Measurements from ENCODE around the gene UBR1. TPM values are rescaled to one million over a fixed set of nuclear protein-coding genes. Genes with fewer than 3 reads are reported as not detected.

UBR1 gene
- polyA plus RNA-seq, 1 experiment = 6.5 TPM

DNA sequence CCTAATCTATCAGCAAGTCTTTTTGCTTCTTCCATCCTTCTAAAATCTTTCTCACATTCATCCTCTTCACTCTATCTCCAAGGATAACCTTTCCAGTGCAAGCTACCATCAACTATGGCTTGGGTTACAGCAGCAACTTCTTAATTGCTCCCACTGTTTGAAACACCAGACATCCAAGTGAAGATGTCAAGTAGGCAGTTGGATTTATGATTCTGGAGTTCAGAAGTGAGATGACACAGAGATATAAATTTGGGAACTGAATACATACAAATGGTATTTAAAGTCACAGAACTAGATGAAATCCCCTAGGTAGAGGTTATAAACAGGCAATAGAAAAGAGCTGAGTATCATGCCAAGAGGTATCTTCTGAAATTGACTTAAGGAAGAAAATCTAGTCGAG, 3.7 kb downstream of the UBR1 start:
- no peaks in the 10 kb centered on the region for H3K27me3 ChIP-seq (ENCODE audit: control insufficient read depth, insufficient read depth, low read length)
- TF ChIP-seq, protein P1, sequence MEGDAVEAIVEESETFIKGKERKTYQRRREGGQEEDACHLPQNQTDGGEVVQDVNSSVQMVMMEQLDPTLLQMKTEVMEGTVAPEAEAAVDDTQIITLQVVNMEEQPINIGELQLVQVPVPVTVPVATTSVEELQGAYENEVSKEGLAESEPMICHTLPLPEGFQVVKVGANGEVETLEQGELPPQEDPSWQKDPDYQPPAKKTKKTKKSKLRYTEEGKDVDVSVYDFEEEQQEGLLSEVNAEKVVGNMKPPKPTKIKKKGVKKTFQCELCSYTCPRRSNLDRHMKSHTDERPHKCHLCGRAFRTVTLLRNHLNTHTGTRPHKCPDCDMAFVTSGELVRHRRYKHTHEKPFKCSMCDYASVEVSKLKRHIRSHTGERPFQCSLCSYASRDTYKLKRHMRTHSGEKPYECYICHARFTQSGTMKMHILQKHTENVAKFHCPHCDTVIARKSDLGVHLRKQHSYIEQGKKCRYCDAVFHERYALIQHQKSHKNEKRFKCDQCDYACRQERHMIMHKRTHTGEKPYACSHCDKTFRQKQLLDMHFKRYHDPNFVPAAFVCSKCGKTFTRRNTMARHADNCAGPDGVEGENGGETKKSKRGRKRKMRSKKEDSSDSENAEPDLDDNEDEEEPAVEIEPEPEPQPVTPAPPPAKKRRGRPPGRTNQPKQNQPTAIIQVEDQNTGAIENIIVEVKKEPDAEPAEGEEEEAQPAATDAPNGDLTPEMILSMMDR (IDR thresholded peaks at IDR 0.05; ENCODE audit: insufficient read depth, low read depth, low read length) = no peak
- DNase-seq (ENCODE audit: low read depth) = no peak
- H3K4me3 ChIP-seq (ENCODE audit: low read depth, low read length) = no peak overlapping the region
- CTCF ChIA-PET = no interaction called here
- POLR2A ChIA-PET = no interaction called here
- peaks cover 1% of the 10 kb centered on the region; the same call in 1 of the 2 replicates for H3K36me3 ChIP-seq (ENCODE audit: control insufficient read depth, insufficient read depth, low read length)

DNA sequence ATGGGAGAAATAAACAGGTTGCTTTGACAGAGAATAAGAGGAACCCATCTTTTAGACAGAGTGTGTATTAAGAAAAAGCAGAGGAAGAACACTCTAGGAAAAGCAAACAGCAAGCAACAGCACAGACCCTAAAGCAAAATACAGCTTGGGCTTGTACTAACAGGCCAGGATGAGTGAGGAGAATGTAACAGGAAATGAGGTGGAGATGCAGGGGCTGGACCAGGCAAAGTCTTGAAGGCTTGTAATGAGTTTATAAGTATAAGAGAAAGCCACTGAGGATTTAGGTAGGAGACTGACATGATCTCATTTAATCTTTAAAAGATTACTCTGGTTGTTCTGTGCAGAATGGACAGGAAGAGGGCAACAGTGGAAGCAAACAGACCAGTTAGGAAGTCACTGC, 4.9 kb downstream of the UBR1 start:
- ChIA-PET POLR2A (no interaction called here), CTCF (interaction anchor here (0.7 kb wide), 1 partner anchor 185 kb away, joined by 3 read pairs; no protein-coding TSS in a partner anchor)
- Histone ChIP-seq H3K4me3 (ENCODE audit: low read depth, low read length) (no peak overlapping the region), H3K36me3 (ENCODE audit: control insufficient read depth, insufficient read depth, low read length) (peaks cover 1% of the 10 kb centered on the region; the same call in 1 of the 2 replicates), H3K27me3 (ENCODE audit: control insufficient read depth, insufficient read depth, low read length) (no peaks in the 10 kb centered on the region)
- no peak for DNase-seq (ENCODE audit: low read depth)
- TF ChIP-seq, protein P1 (IDR thresholded peaks at IDR 0.05; ENCODE audit: insufficient read depth, low read depth, low read length) = no peak

DNA sequence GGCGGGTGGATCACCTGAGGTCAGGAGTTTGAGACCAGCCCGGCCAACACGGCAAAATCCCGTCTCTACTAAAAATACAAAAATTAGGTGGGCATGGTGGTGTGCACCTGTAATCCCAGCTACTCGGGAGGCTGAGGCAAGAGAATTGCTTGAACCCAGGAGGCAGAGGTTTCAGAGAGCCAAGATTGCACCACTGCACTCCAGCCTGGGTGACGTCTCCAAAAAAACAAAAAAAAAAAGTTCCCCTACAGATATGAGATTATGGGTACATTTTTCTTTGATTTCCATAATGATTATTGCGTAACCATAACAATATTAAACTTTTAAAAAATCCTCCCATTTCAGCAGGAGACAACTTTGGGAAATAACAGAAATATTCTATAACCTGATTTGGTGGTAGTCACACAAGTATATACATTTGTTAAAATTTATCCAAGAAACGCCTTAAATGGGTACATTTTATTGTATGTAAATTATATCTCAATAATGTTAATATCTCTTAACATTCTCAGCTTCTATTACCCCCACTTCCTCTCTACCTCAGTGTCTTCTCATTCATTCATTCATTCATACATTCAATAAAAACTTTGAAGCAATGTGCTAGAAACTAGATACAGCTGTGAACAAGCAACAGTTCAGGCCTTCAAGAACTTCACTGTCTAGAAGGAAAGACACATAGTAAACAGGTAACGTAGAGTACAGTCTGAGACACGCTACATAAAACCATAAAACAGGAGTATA, 6.6 kb downstream of the UBR1 start:
- ChIA-PET CTCF (no interaction called here), POLR2A (no interaction called here)
- Histone ChIP-seq H3K36me3 (ENCODE audit: control insufficient read depth, insufficient read depth, low read length) (peaks cover 1% of the 10 kb centered on the region; the same call in 1 of the 2 replicates), H3K4me3 (ENCODE audit: low read depth, low read length) (no peak overlapping the region), H3K27me3 (ENCODE audit: control insufficient read depth, insufficient read depth, low read length) (no peaks in the 10 kb centered on the region)
- TF ChIP-seq, protein P1 (IDR thresholded peaks at IDR 0.05; ENCODE audit: insufficient read depth, low read depth, low read length) = no peak
- no peak for DNase-seq (ENCODE audit: low read depth)

DNA sequence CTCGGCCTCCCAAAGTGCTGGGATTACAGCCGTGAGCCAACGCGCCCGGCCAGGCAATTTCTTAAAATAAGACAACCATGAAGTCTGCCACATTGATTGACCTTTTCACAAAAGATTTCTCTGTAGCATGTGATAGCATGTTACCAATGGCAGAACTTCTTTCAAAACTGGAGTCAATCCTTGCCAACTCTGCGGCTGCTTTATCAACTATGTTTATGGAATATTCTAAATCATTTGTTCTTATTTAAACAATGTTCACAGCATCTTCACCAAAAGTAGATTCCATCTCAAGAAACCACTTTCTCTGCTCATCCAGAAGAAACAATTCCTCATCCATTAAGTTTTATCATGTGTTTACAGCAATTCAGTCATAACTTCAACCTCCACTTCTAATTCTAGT, 9.4 kb downstream of the UBR1 start:
- Histone ChIP-seq H3K4me3 (ENCODE audit: low read depth, low read length) (no peak overlapping the region), H3K27me3 (ENCODE audit: control insufficient read depth, insufficient read depth, low read length) (no peaks in the 10 kb centered on the region), H3K36me3 (ENCODE audit: control insufficient read depth, insufficient read depth, low read length) (no peaks in the 10 kb centered on the region)
- ChIA-PET CTCF (no interaction called here), POLR2A (no interaction called here)
- no peak for DNase-seq (ENCODE audit: low read depth)
- TF ChIP-seq, protein P1 (IDR thresholded peaks at IDR 0.05; ENCODE audit: insufficient read depth, low read depth, low read length) = no peak

DNA sequence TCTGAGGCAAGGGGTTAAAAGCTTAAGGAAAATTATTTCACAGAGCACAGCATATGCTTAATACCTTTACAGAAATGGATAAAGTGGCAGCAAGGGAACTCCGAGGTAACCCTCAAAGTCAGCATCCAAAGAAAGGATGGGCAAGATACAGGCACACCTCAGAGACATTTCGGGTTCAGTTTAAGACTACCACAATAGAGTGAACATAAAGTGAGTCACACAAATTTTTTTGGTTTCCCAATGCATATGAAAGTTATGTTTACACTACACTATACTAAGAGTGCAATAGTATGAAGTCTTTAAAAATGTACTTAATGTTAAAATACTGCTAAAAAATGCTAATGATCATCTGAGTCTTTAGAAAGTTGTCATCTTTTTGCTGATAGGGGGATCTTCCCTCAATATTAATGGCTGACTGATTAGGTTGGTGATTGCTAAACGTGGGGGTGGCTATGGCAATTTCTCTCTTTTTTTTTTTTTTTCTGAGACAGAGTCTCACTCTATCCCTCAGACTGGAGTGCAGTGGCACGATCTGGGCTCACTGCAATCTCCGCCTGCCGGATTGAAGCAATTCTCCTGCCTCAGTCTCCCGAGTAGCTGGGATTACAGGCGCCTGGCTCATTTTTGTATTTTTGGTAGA, 10.0 kb downstream of the UBR1 start:
- no peak for DNase-seq (ENCODE audit: low read depth)
- CTCF ChIA-PET = interaction anchor here (0.6 kb wide), 1 partner anchor 24 kb away, joined by 3 read pairs; no protein-coding TSS in a partner anchor
- Histone ChIP-seq H3K4me3 (ENCODE audit: low read depth, low read length) (no peak overlapping the region), H3K27me3 (ENCODE audit: control insufficient read depth, insufficient read depth, low read length) (no peaks in the 10 kb centered on the region), H3K36me3 (ENCODE audit: control insufficient read depth, insufficient read depth, low read length) (no peaks in the 10 kb centered on the region)
- POLR2A ChIA-PET = no interaction called here
- TF ChIP-seq, protein P1 (IDR thresholded peaks at IDR 0.05; ENCODE audit: insufficient read depth, low read depth, low read length) = no peak

Measured in BJ (cell line).